ENCODE measurements around the gene FCGR2B.

Gene FCGR2B

GRCh38 chr1:161720956-161721737 lies 58.2 kb downstream of the FCGR2B start, which contains the start of gene FCRLB:
Gene FCRLB, plus strand, starts transcription at chr1:161721544. Its CDS starts 1,129 bp downstream, at chr1:161722673.
- TF ChIP-seq POLR2AphosphoS5 (IDR thresholded peaks at IDR 0.05; ENCODE audit: low read depth) = no peak
- no peak for TF ChIP-seq CTCF (IDR thresholded peaks at IDR 0.05; ENCODE audit: insufficient read depth, low read length)
- no peak for TF ChIP-seq SPI1 (IDR thresholded peaks at IDR 0.05; ENCODE audit: borderline replicate concordance, low read depth)
- no peak for TF ChIP-seq GABPA (IDR thresholded peaks at IDR 0.05; ENCODE audit: low read depth)
- no peak for TF ChIP-seq REST (IDR thresholded peaks at IDR 0.05; ENCODE audit: insufficient replicate concordance, low read depth)
- H3K27me3 ChIP-seq (ENCODE audit: insufficient read depth, poor library complexity, severe bottlenecking) = no peaks in the 10 kb centered on the region
- H3K4me3 ChIP-seq (replicated peaks; ENCODE audit: insufficient read depth, low read length) = no peak within 1 kb of the TSS
- no peak within 1 kb of the TSS for H3K27ac ChIP-seq (replicated peaks)
- DNase-seq (ENCODE audit: low read depth in 1 of 2, low spot score in 1 of 2) = no peak

- TF ChIP-seq CTCF (IDR thresholded peaks at IDR 0.05; ENCODE audit: insufficient read depth, low read length) (no peak), POLR2AphosphoS5 (IDR thresholded peaks at IDR 0.05; ENCODE audit: low read depth) (no peak), SPI1 (IDR thresholded peaks at IDR 0.05; ENCODE audit: borderline replicate concordance, low read depth) (peak; percentile 27; the same call in 1 of the 2 replicates)
- no peak overlapping the region for H3K27ac ChIP-seq (replicated peaks)
- peak; percentile 62 to 68 for DNase-seq (ENCODE audit: low read depth in 1 of 2, low spot score in 1 of 2)
These were observed 58.9 kb downstream of the FCGR2B start for GRCh38 chr1:161721738-161722343.

GRCh38 chr1:161722406-161722805 lies 59.5 kb downstream of the FCGR2B start:
- Histone ChIP-seq H3K27me3 (ENCODE audit: insufficient read depth, poor library complexity, severe bottlenecking) (no peaks in the 10 kb centered on the region), H3K4me3 (replicated peaks; ENCODE audit: insufficient read depth, low read length) (no peak overlapping the region), H3K27ac (replicated peaks) (no peak overlapping the region)
- no peak for DNase-seq (ENCODE audit: low read depth in 1 of 2, low spot score in 1 of 2)
- TF ChIP-seq REST (IDR thresholded peaks at IDR 0.05; ENCODE audit: insufficient replicate concordance, low read depth) = no peak
- no peak for TF ChIP-seq SPI1 (IDR thresholded peaks at IDR 0.05; ENCODE audit: borderline replicate concordance, low read depth)
- TF ChIP-seq CTCF (IDR thresholded peaks at IDR 0.05; ENCODE audit: insufficient read depth, low read length) = no peak
- no peak for TF ChIP-seq GABPA (IDR thresholded peaks at IDR 0.05; ENCODE audit: low read depth)
- TF ChIP-seq POLR2AphosphoS5 (IDR thresholded peaks at IDR 0.05; ENCODE audit: low read depth) = no peak

More at GRCh38 chr1:161721738-161722343, 58.9 kb downstream of the FCGR2B start:
- no peak overlapping the region for H3K4me3 ChIP-seq (replicated peaks; ENCODE audit: insufficient read depth, low read length)
- H3K27me3 ChIP-seq (ENCODE audit: insufficient read depth, poor library complexity, severe bottlenecking) = no peaks in the 10 kb centered on the region
